Activated naive CD4-positive, alpha-beta T cell treated with anti-CD3 and anti-CD28 coated beads, Interleukin-2, amount 50 U/mL, for 72 hours (primary cell): ENCODE data around the gene GTSF1L. TPM values are rescaled to one million over a fixed set of nuclear protein-coding genes. Genes with fewer than 3 reads are reported as not detected.

Experiments used
- ATAC-seq, 2 donors: fragments of 150-1000 bp; cut with Tn5 transposase; 2 replicates each; pipeline ENCODE4 v1.10.0; 2021; ENCODE audit warnings: mild to moderate bottlenecking in 2 of 2, moderate library complexity in 2 of 2
- DNase-seq, 2 donors: peaks; one replicate each; pipeline ENCODE4 v3.0.0; 2021 to 2022; ENCODE audit warnings: low spot score in 2 of 2
- H3K27ac Mint-ChIP-seq, 2 donors: one replicate each; pipeline ENCODE4 v1.8.0; 2022; ENCODE audit warnings: mild to moderate bottlenecking in 2 of 2, mixed read lengths in 2 of 2
- H3K36me3 Mint-ChIP-seq, 2 donors: one replicate each; pipeline ENCODE4 v1.8.0; 2022; ENCODE audit warnings: mixed read lengths in 2 of 2
- H3K9me3 Mint-ChIP-seq, 2 donors: one replicate each; pipeline ENCODE4 v1.8.0; 2022; ENCODE audit warnings: mixed read lengths in 2 of 2
- total RNA-seq, 2 donors: library from RNA; stranded (reverse); gene quantifications; one replicate each; pipeline ENCODE4 v1.2.3, GENCODE V29; 2022

GTSF1L gene
- total RNA-seq, 2 donors from 2014 or later = 0.39 TPM; not detected in 1

DNA sequence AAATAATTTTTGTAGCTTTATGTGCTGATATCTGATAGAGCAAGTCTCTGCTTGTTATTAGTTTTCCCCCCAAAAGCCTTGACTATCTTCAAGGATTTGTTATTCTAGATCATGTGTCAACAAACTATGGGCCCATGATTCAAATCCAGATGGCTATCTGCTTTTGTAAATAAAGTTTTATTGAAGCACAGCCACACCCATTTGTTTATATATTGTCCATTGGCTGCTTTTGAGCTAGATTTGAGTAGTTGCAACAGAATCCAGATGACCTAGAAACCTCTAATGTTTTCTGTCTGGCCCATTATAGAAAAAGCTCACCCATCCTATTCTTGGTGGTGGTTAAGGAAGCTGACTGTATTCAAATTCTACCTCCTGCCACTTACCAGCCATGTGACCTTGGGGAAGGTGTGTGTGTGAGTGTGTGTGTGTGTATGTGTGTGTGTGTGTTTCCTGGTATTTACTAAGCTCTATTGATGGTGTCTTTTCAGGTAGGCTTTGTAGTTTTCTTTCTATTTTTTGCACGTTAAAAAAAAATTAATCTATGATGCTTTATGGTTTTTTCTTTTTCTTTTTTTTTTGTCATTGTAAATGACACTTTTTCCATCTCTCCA is 1.3 kb upstream of the GTSF1L start:
- Mint-ChIP-seq H3K27ac (peak overlapping the region in 1 of 2 donors; percentile 52), H3K9me3 (peaks cover 13 to 14% of the 10 kb centered on the region in 2 donors), H3K36me3 (peaks cover 10 to 16% of the 10 kb centered on the region in 2 donors)
- DNase-seq (no peak), ATAC-seq (peak in 1 of 2 donors; percentile 28)

DNA sequence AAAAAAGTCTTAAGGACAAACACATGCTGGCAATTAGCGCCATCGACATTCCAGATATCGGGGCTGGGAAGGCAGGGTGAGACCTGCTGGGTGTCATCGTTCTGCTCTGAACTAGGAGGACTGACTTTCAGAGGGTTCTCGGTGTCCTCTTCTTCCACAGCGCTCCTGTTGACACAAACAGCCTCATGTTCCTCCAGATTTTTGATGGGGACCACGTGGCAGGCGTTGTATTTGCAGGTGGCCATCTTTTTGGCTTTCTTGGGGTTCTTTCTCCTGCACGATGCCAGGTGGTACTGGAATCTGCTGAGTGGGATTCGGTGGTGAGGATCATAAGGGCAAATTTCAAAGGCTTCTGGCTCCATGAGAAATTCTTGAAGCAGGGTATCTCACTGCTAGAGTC is 469 bp downstream of the GTSF1L start:
- no peak for DNase-seq
- Mint-ChIP-seq H3K27ac (no peak overlapping the region), H3K9me3 (peaks cover 13 to 14% of the 10 kb centered on the region in 2 donors), H3K36me3 (peaks cover 10 to 16% of the 10 kb centered on the region in 2 donors)
- ATAC-seq = no peak

DNA sequence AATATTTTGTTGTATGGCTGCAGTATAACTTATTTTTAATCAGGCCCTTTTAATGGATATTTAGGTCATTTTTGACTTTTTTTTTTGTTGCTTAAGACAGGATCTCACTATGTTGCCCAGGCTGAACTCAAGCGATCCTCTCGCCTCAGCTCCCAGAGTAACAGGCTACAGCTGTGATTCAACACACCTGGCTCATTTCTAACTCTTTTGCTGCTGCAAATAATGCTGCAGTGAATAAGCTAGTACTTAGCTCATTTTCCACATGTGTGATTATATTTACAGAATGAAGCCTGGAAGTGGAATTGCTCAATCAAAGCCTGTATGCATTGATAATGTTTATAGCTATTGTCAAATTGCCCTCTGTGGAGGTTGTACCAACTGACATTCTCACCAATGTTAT is 1.1 kb downstream of the GTSF1L start:
- Mint-ChIP-seq H3K27ac (no peak overlapping the region), H3K36me3 (peaks cover 10 to 16% of the 10 kb centered on the region in 2 donors), H3K9me3 (peaks cover 13 to 14% of the 10 kb centered on the region in 2 donors)
- DNase-seq (no peak), ATAC-seq (no peak)

DNA sequence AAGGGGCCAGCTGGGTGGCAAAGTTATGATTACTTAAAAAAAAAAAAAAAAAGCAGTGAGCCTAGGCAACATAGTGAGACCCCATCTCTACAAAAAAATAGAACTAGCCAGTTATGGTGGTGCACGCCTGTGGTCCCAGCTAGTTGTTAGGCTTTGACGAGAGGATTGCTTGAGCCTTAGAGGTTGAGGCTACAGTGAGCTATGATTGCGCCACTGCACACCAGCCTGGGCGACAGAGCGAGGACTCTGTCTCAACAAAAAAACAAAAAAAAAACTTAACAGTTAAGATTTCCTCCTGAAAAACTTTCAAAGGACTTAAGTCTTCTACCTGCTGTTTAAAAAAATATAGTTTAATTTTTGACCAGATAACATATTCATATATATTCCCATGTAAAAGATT is 2.4 kb downstream of the GTSF1L start:
- ATAC-seq (no peak), DNase-seq (no peak)
- Mint-ChIP-seq H3K36me3 (peaks cover 10 to 26% of the 10 kb centered on the region in 2 donors), H3K27ac (peak overlapping the region in 1 of 2 donors; percentile 58), H3K9me3 (peaks cover 13 to 20% of the 10 kb centered on the region in 2 donors)

DNA sequence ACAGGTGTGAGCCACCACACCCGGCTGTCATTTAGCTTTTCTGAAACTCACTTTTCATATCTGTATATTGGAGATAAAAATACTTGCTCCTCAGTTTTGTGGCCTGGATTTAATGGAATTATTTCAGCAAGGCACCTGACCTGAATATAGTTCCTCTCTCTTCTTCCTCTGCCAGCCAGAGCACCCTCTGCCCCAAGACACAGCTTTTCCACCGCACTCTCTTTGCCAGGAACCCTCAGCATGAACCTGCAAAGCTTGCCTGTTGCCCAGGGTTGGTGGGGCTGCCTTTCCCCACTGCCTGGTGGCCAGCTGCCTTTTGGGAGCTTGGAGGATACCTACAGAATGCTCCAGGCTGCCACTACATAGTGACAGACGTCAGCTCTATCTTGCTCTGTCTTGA is 3.1 kb downstream of the GTSF1L start:
- no peak for DNase-seq
- H3K27ac Mint-ChIP-seq = peak overlapping the region; percentile 58 to 81

DNA sequence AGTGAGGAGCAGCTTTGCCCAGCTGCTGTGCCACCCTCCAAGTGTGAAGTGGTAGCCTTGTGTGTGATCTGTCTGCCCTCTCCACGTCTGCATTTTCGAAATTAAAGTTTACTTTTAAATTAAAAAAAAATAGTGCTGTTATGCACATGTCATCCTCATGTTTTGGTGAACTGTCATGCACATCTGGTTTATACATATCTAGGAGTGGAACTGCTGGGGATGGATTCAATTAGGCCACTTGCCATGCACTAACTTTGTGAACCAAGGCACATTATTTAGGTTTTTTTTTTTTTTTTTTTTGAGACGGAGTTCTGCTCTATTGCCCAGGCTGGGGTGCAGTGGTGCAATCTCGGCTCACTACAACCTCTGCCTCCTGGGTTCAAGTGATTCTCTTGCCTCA is 3.6 kb downstream of the GTSF1L start:
- ATAC-seq = no peak
- H3K9me3 Mint-ChIP-seq = peaks cover 6 to 14% of the 10 kb centered on the region in 2 donors
- H3K36me3 Mint-ChIP-seq = peaks cover under 1 to 22% of the 10 kb centered on the region in 2 donors
- H3K27ac Mint-ChIP-seq = no peak overlapping the region
- no peak for DNase-seq

More for the DNA sequence above, 3.1 kb downstream of the GTSF1L start:
- Mint-ChIP-seq H3K9me3 (peaks cover 11 to 20% of the 10 kb centered on the region in 2 donors), H3K36me3 (peaks cover 6 to 26% of the 10 kb centered on the region in 2 donors)
- no peak for ATAC-seq

DNA sequence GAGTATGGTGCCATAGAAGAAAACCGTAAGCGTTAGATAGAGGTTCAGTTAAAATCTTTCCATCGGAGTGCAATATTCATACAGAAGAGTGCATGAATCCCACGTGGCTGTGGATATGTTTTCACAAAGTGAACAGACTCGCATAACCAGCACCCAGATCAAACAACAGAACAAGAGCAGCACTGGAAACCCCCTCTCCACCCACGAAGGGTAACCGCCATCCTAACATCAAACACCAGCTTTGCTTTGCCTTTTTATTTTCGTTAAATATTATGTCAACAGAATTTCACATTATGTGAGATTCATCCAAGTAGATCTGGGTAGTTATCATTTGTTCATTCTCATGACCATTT is 4.7 kb downstream of the GTSF1L start:
- Mint-ChIP-seq H3K9me3 (peaks cover 3 to 12% of the 10 kb centered on the region in 2 donors), H3K27ac (no peak overlapping the region), H3K36me3 (peaks cover 0 to 18% of the 10 kb centered on the region in 2 donors)
- ATAC-seq (peak; percentile 67 to 84), DNase-seq (peak in 1 of 2 donors; percentile 30)

DNA sequence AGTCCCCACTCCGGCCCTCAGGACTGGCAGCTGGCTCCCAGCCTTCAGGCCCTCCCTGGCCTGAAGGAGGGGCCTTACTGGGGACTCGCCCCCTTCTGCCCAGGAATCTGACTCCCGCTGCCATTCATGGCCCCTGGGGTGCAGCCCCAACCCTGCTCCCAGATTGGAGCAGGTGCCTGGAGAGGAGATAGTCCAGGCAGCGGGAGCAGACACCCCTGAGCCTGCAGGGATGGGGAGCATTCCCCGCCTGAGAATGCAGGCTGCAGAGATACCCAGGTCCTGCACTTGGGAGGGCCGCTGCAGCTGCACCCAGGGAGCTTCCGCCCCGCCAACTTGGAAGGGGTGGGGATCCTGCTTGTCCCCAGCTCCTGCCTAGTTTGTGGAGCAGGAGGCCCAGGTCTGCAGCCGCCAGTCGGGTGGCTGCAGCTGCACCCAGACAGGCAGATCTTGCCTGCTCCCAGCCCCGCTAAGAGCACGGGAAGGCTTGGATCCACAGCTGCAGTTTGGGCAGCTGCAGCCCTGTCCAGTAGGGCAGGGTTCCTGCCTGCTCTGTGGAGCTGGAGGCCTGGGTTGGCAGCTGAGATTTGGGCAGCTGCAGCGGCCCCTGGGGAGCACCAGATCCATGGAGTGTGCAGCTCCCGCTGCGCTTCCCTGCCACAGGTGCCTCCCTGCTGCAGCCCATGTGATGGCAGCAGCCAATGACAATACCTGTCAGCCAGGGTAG is 5.2 kb downstream of the GTSF1L start:
- Mint-ChIP-seq H3K27ac (no peak overlapping the region), H3K36me3 (peaks cover 0 to 18% of the 10 kb centered on the region in 2 donors), H3K9me3 (peaks cover 3 to 12% of the 10 kb centered on the region in 2 donors)
- peak in 1 of 2 donors; percentile 16 for DNase-seq
- peak; percentile 61 to 74 for ATAC-seq

DNA sequence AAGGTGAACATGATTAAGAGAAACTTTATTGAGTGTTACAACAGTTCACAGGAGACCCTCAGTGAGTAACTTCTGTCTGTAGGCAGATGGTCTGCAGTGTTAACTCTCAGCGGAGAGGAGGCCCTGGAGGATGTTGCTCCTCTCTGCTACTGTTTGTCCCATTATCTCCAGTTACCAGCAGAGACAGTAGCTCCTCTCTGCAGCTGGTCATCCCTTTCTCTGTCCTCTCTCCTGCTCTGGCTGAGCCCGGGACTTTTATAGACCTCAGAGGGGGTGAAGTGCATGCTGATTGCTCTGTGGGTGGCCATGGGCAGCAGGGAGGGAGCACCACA is 5.7 kb downstream of the GTSF1L start:
- H3K36me3 Mint-ChIP-seq = peaks cover 0 to 18% of the 10 kb centered on the region in 2 donors
- ATAC-seq = no peak
- no peak for DNase-seq
- H3K9me3 Mint-ChIP-seq = peaks cover 3 to 12% of the 10 kb centered on the region in 2 donors
- H3K27ac Mint-ChIP-seq = no peak overlapping the region

DNA sequence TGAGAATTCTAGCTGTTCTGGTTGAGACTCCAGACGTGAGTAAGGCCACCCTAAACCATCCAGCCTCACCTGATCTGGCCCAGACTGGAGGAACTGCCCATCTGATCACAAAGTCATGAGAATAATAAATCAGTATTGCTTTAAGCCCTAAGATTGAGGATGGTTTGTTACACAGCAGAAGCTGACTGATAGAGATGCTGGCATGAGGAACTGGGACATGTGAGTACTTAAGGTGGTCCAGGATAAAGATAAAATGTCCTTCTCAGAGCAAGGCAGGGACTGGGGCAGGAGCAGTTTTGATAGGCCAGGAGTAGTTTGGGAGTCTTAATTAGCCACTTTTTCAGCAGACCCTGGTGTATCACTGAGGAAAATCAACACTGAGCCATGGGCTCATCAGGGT is 6.8 kb downstream of the GTSF1L start:
- DNase-seq (no peak), ATAC-seq (no peak)
- Mint-ChIP-seq H3K27ac (peak overlapping the region in 1 of 2 donors; percentile 75), H3K9me3 (peaks cover 3 to 12% of the 10 kb centered on the region in 2 donors), H3K36me3 (peaks cover 0 to 24% of the 10 kb centered on the region in 2 donors)

DNA sequence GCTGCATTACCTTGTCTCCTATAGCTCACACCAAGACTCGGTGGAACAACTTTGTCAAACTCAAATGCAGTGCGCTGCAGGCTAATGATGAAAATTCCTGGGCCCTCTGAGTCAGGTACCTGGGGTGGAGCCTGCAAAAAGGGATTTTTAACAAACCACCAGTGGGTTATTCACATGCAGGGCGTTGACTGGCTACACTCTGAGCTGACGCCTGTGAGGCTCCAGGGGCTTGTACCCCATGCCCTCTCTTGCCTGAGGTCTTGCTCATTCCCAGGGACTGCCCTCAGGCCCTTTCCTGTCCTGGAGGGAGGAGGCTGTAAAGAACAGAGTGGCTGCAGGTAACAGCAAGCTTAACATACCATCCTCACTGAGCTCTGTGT is 9.2 kb downstream of the GTSF1L start:
- Mint-ChIP-seq H3K9me3 (peaks cover 3 to 12% of the 10 kb centered on the region in 2 donors), H3K36me3 (peaks cover 8 to 34% of the 10 kb centered on the region in 2 donors), H3K27ac (peak overlapping the region; percentile 15 to 40)
- ATAC-seq = peak in 1 of 2 donors; percentile 38
- DNase-seq = no peak

DNA sequence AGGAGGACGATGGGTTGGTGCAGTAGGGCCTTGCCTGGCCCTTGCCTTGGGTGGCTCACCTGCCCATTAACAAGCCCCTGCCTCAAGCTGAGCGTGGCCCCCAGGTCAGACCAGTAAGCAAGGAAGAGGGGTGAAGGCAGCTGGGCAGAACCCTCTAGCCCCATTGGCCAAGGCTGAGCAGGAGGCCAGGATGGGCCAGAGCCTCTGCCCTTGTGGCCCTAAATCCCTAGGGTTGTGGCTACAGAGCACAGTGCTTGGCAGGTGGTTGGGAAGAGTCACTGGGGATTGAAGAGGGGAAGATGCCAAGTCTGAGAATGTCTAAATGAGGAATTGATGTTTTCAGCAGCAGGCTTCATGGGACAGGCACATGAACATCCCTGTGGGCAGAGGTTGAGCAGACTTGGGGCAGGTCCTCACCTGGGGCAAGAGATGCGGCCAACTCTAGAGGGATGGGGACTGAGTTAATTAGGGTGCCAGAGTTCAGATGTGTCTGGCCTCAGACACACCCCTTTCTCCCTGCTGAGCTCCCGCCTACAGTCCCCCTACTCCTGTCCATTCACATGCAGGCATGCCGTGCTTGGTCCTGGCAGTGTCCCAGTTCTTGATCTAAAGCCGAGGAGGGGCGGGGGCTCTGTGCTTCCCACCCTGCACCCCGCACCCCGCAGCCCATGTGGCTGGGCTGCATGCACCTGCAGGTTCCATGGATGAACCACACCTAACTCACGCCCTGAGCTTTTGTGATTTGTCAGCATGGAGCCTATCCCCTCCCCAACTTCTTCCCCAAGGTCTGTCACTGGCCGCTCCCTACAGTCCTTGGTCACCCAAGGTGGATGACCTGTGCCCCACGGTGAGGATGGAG is 9.8 kb downstream of the GTSF1L start:
- no peak for ATAC-seq
- Mint-ChIP-seq H3K9me3 (peaks cover 3 to 12% of the 10 kb centered on the region in 2 donors), H3K36me3 (peaks cover 8 to 40% of the 10 kb centered on the region in 2 donors), H3K27ac (peak overlapping the region; percentile 15 to 40)
- DNase-seq = no peak

DNA sequence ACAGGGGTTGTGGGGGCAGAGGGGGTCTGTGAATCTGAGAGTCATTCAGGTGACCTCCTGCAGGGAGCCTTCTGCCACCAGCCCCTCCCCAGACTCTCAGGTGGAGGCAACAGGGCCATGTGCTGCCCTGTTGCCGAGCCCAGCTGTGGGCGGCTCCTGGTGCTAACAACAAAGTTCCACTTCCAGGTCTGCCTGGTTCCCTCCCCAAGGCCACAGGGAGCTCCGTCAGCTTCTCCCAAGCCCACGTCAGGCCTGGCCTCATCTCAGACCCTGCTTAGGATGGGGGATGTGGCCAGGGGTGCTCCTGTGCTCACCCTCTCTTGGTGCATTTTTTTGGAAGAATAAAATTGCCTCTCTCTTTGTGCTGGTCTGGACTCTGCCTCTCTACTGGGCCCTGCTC is 10.7 kb downstream of the GTSF1L start:
- no peak for ATAC-seq

DNA sequence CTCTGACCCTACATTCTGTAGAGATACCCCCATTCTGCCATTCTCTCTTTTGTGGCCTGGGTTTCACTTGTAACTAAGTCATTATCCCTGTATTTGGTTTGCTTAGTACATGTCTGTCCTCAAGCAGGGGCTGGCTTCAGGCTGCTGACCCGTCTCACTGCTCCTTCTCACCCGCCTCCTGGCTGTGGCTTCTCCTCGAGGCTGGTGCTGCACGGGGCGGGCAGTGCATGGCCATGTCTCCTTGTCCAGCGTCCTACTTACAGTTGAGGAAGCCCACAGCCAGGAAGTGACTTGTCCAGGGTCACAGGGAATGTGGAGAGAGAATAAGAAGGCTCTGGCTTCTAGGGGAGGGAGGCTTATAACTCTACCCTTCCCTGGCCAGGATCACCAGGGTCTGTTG is 11.3 kb downstream of the GTSF1L start:
- H3K27ac Mint-ChIP-seq = peak overlapping the region in 1 of 2 donors; percentile 77

More for the DNA sequence above, 10.7 kb downstream of the GTSF1L start:
- peaks cover 8 to 49% of the 10 kb centered on the region in 2 donors for H3K36me3 Mint-ChIP-seq
- no peak for DNase-seq
- no peak overlapping the region for H3K27ac Mint-ChIP-seq
- peaks cover 3 to 12% of the 10 kb centered on the region in 2 donors for H3K9me3 Mint-ChIP-seq

DNA sequence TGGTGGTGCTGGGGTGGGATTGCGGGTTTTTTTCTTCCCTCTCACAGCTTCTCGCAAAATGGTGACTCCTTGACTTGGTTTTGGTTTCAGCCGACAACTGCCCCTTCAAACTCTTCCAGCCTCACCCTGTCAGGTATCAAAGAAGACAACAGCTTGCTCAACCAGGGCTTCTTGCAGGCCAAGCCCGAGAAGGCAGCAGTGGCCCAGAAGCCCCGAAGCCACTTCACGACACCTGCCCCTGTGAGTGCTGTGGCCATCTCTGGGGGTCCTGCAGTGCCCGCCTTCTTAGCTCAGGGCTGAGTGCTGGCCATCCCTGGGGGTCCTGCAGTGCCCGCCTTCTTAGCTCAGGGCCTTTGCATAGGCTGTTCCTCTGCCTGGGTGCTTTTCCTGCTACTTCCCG is 11.8 kb downstream of the GTSF1L start:
- DNase-seq (no peak), ATAC-seq (no peak)
- H3K9me3 Mint-ChIP-seq = peaks cover 3 to 10% of the 10 kb centered on the region in 2 donors
- peaks cover 9 to 51% of the 10 kb centered on the region in 2 donors for H3K36me3 Mint-ChIP-seq
- H3K27ac Mint-ChIP-seq = peak overlapping the region in 1 of 2 donors; percentile 77

More for the DNA sequence above, 11.3 kb downstream of the GTSF1L start:
- peaks cover 3 to 12% of the 10 kb centered on the region in 2 donors for H3K9me3 Mint-ChIP-seq
- no peak for ATAC-seq
- DNase-seq = no peak
- peaks cover 8 to 55% of the 10 kb centered on the region in 2 donors for H3K36me3 Mint-ChIP-seq

DNA sequence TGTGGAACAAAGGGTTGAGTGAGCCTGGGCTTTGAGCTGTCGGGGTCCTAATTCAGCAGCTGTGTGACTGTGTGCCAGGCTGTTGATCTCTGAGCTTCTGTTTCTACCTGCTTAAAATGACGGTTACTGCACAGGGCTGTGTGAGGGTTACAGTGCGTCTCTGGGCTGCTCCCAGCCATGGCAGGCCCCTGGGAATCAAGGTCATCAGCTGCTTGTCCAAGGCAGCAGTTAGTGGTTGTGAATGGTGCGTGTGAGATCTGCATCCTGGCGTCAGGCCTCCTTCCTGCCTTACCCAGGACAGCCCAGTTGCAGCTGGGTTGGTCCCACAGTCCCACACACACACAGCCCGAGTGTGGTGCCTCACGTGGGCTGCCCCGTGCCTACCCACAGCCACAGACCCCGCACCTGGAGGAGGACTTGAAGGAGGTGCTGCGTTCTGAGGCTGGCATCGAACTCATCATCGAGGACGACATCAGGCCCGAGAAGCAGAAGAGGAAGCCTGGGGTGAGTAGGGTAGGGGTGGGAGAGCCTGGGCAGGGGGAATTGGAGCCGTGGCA is 15.6 kb downstream of the GTSF1L start:
- Mint-ChIP-seq H3K9me3 (no peaks in the 10 kb centered on the region), H3K27ac (peak overlapping the region; percentile 15 to 74), H3K36me3 (peaks cover 34 to 68% of the 10 kb centered on the region in 2 donors)
- DNase-seq (no peak), ATAC-seq (no peak)
